Activated CD4-positive, alpha-beta T cell treated with anti-CD3 and anti-CD28 coated beads for 4 hours (primary cell): ENCODE measurements around the gene ATL1.
"Not testable (repeated sequence)": the region's sequence is repeated elsewhere in the genome, so short reads cannot be mapped to it uniquely, and the experiment has no call there.

Source experiments
- DNase-seq, 2 donors: peaks; one replicate each; pipeline ENCODE4 v3.0.0-alpha.2; 2020

ATL1 gene

GRCh38 chr14:50606468-50606867 lies 46.5 kb downstream of the ATL1 start:
- no peak for DNase-seq

GRCh38 chr14:50607181-50607580 lies 47.2 kb downstream of the ATL1 start:
- DNase-seq, result no peak

- no peak for DNase-seq
Observed at GRCh38 chr14:50607761-50608160, 47.8 kb downstream of the ATL1 start.

GRCh38 chr14:50608302-50608851 lies 48.4 kb downstream of the ATL1 start:
- DNase-seq, result no peak

GRCh38 chr14:50610465-50610864 lies 50.5 kb downstream of the ATL1 start:
- no peak for DNase-seq

GRCh38 chr14:50612806-50613205 lies 52.9 kb downstream of the ATL1 start:
- DNase-seq, result no peak

GRCh38 chr14:50615056-50615455 lies 55.1 kb downstream of the ATL1 start:
- DNase-seq, result no peak

- no peak for DNase-seq
Observed at GRCh38 chr14:50615552-50615951, 55.6 kb downstream of the ATL1 start.

- DNase-seq, result no peak
Observed at GRCh38 chr14:50616275-50616674, 56.3 kb downstream of the ATL1 start.

GRCh38 chr14:50619569-50620141 lies 59.7 kb downstream of the ATL1 start:
- no peak for DNase-seq

- DNase-seq, result no peak
Observed at GRCh38 chr14:50620341-50620740, 60.4 kb downstream of the ATL1 start.

- no peak for DNase-seq
Observed at GRCh38 chr14:50622978-50623377, 63.0 kb downstream of the ATL1 start.

GRCh38 chr14:50624447-50624846 lies 64.5 kb downstream of the ATL1 start:
- DNase-seq, result no peak

- DNase-seq, result not testable (repeated sequence)
Observed at GRCh38 chr14:50624947-50625346, 65.0 kb downstream of the ATL1 start.

GRCh38 chr14:50631408-50631821 lies 71.5 kb downstream of the ATL1 start:
- no peak for DNase-seq

- DNase-seq, result no peak
Observed at GRCh38 chr14:50633954-50634353, 74.0 kb downstream of the ATL1 start.

GRCh38 chr14:50635141-50635540 lies 75.2 kb downstream of the ATL1 start:
- DNase-seq, result no peak

- no peak for DNase-seq
Observed at GRCh38 chr14:50647282-50647681, 87.3 kb downstream of the ATL1 start.

GRCh38 chr14:50647753-50648152 lies 87.8 kb downstream of the ATL1 start:
- DNase-seq, result no peak

- no peak for DNase-seq
Observed at GRCh38 chr14:50649691-50650090, 89.7 kb downstream of the ATL1 start.

GRCh38 chr14:50656776-50657175 lies 96.8 kb downstream of the ATL1 start:
- DNase-seq, result no peak

GRCh38 chr14:50657753-50658152 lies 97.8 kb downstream of the ATL1 start:
- no peak for DNase-seq

- DNase-seq, result no peak
Observed at GRCh38 chr14:50658203-50658602, 98.3 kb downstream of the ATL1 start.

- no peak for DNase-seq
Observed at GRCh38 chr14:50659327-50659974, 99.5 kb downstream of the ATL1 start.

- DNase-seq, result not testable (repeated sequence)
Observed at GRCh38 chr14:50664579-50664978, 104.6 kb downstream of the ATL1 start.
